Measurements from ENCODE around the gene RHOBTB3. TPM values are rescaled to one million over a fixed set of nuclear protein-coding genes. Genes with fewer than 3 reads are reported as not detected.

RHOBTB3 gene
- total and polyA plus RNA-seq, 2 donors (not counting 3 experiments of a cell fraction or from before 2014, with no cell fraction given): 44.1 to 52.1 TPM

GRCh38 chr5:95801961-95802360 lies 70.8 kb downstream of the RHOBTB3 start:
- DNase-seq (ENCODE audit: low read depth, low spot score) (no peak), FAIRE-seq (peak; percentile 83)
- ChIA-PET POLR2A (no interaction called here), CTCF (interaction anchor here (1.6 kb wide), 1 partner anchor 21 kb away, joined by 6 read pairs; no protein-coding TSS in a partner anchor)
- Histone ChIP-seq H2AFZ (ENCODE audit: low read depth, low read length) (no peak overlapping the region), H4K20me1 (replicated peaks; ENCODE audit: control insufficient read depth, extremely low read depth, insufficient read depth, low read length) (no peaks in the 10 kb centered on the region), H3K9me1 (replicated peaks; ENCODE audit: control insufficient read depth, extremely low read depth, insufficient read depth, low read length) (no peaks in the 10 kb centered on the region), H3K27me3 (ENCODE audit: control insufficient read depth in 2 of 2, insufficient read depth in 2 of 2, low read length in 2 of 2) (no peaks in the 10 kb centered on the region), H3K27ac (ENCODE audit: insufficient read depth, low read depth, low read length) (no peak overlapping the region), H3K9ac (replicated peaks; ENCODE audit: extremely low read depth, insufficient read depth, low read length) (no peak overlapping the region), H3K4me1 (ENCODE audit: control insufficient read depth, extremely low read depth, insufficient read depth, low read length) (no peaks in the 10 kb centered on the region), H3K4me2 (ENCODE audit: insufficient read depth, low read length) (no peak overlapping the region), H3K4me3 (replicated peaks in 1 of 3; ENCODE audit: insufficient read depth in 1 of 3, low read depth in 1 of 3, low read length in 3 of 3) (no peak overlapping the region), H3K36me3 (ENCODE audit: control insufficient read depth in 2 of 2, extremely low read depth in 1 of 2, insufficient read depth in 2 of 2, low read length in 2 of 2) (no peaks in the 10 kb centered on the region), H3K79me2 (ENCODE audit: control insufficient read depth, insufficient read depth, low read length) (no peaks in the 10 kb centered on the region), H3K9me3 (replicated peaks; ENCODE audit: control insufficient read depth, insufficient read depth, low read length) (no peaks in the 10 kb centered on the region)
- TF ChIP-seq FOS (IDR thresholded peaks at IDR 0.05; ENCODE audit: borderline replicate concordance, insufficient read depth, low read length) (no peak), JUN (IDR thresholded peaks at IDR 0.05; ENCODE audit: borderline replicate concordance, insufficient read depth, insufficient read length, low read depth) (no peak), MYC (IDR thresholded peaks at IDR 0.05; ENCODE audit: low read depth, low read length) (no peak), MAX (IDR thresholded peaks at IDR 0.05; ENCODE audit: insufficient read depth, insufficient read length) (no peak), POLR2AphosphoS5 (IDR thresholded peaks at IDR 0.05; ENCODE audit: insufficient read depth, low read depth, low read length) (no peak), POLR2A (IDR thresholded peaks at IDR 0.05; ENCODE audit: low read depth, low read length) (no peak), GATA2 (IDR thresholded peaks at IDR 0.05; ENCODE audit: insufficient read depth, insufficient read length, low read depth, low read length) (no peak), EZH2 (IDR thresholded peaks at IDR 0.05; ENCODE audit: borderline replicate concordance, low read depth, low read length, severe bottlenecking) (no peak), CTCF (IDR thresholded peaks at IDR 0.05; ENCODE audit: extremely low read depth in 1 of 2, insufficient read depth in 1 of 2, low read depth in 1 of 2, low read length in 2 of 2) (no peak)
- intact Hi-C loops (cut with micrococcal nuclease) (no loop called here), dilution Hi-C loops (cut with MboI; ENCODE audit: extremely low pct_ligation_motif_present, low sequenced_read_pairs) (no loop called here)
- BruUV-seq (replicated peaks): no TSS peak

Data from endothelial cell of umbilical vein (primary cell).